Tibial nerve (tissue), 4 donors: ENCODE results near the gene ATF7. TPM values are rescaled to one million over a fixed set of nuclear protein-coding genes. Genes with fewer than 3 reads are reported as not detected.

Experiments
- DNase-seq, 2 donors: peaks; one replicate each; pipeline ENCODE4 v3.0.0-alpha.2; 2019; ENCODE audit warnings: low spot score in 2 of 2
- H3K27ac ChIP-seq, 4 donors: fragments of 200-600 bp; sonication (generic) in 3 of 4; one replicate each; pipeline ENCODE4 v1.5.1; 2017 to 2019; ENCODE audit warnings: mild to moderate bottlenecking in 1 of 4
- H3K27me3 ChIP-seq, 2 donors: fragments of 200-600 bp; sonication (generic) in 1 of 2; one replicate each; pipeline versions ENCODE4 v1.5.1 to v1.6.0; 2017 to 2019
- H3K36me3 ChIP-seq, 3 donors: fragments of 200-600 bp; sonication (generic); one replicate each; pipeline ENCODE4 v1.5.1; 2018 to 2019
- H3K4me1 ChIP-seq, 4 donors: fragments of 200-600 bp; sonication (generic) in 3 of 4; one replicate each; pipeline ENCODE4 v1.5.1; 2017 to 2019
- H3K4me3 ChIP-seq, 4 donors: fragments of 200-600 bp; sonication (generic) in 3 of 4; one replicate each; pipeline ENCODE4 v1.5.1; 2017 to 2019; ENCODE audit warnings: mild to moderate bottlenecking in 1 of 4, moderate library complexity in 1 of 4
- H3K9me3 ChIP-seq, 4 donors: fragments of 200-600 bp; sonication (generic) in 3 of 4; one replicate each; pipeline ENCODE4 v1.5.1; 2017 to 2019
- EP300 ChIP-seq, 2 donors: sonication (generic); formaldehyde crosslinking; IDR thresholded peaks; one replicate each; pipeline ENCODE4 v1.6.1; 2017; ENCODE audit warnings: antibody characterized with exemption in 2 of 2, mild to moderate bottlenecking in 1 of 2
- POLR2A ChIP-seq, 2 donors: fragments of 450-650 bp; IDR thresholded peaks; one replicate each; pipeline ENCODE4 v1.6.1; 2017; ENCODE audit warnings: antibody characterized with exemption in 2 of 2, mild to moderate bottlenecking in 2 of 2, moderate library complexity in 2 of 2
- WGBS, 2 donors: methylation state at CpG; one replicate each; pipeline ENCODE4 v1.1.5; 2018; 5-methylcytosine and 5-hydroxymethylcytosine counted together
- total RNA-seq, 4 donors: library from RNA; depleted of rRNA; stranded (reverse); fragments of >200 nt; gene quantifications; one replicate each; pipeline ENCODE4 v1.1.0, GENCODE V29; 2016
- TF ChIP-seq, protein P1 (sequence below), 5 experiments: fragments of 200-600 bp in 3 of 5; fragments of 450-650 bp in 2 of 5; sonication (generic) in 3 of 5; IDR thresholded peaks; one replicate each; pipeline ENCODE4 v1.5.1; 2016 to 2019; ENCODE audit warnings: antibody characterized with exemption in 5 of 5, mild to moderate bottlenecking in 3 of 5, moderate library complexity in 2 of 5

ATF7 gene
- total RNA-seq, 4 donors from 2014 or later: 30.1 to 47.9 (median 34.4) TPM

DNA sequence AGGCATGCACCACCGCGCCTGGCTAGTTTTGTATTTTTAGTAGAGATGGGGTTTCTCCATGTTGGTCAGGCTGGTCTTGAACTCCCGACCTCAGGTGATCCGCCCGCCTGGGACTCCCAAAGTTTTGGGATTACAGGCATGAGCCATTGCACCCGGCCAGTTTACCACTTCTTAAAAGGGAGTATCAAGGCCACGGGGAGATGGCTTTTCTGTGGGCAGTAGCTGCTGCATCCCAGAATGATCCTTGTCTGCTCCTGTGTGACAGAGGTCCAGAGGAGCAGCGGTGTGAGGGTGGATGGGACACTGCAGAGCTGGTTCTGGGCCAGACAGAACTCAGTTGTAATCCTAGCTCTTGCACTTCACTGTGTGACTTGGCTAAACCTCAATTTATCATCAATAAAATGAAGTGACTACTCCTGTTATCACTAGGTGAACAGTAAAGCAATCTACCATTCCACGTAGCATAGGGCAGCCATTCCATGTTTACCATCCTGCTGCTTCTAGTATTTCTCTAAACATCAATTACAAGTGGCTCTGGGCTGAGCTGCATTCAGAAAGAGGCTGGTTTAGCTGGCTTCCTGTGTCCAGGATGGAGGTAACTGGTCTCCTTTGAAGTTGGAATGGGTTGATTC, 115.9 kb downstream of the ATF7 start:
- Histone ChIP-seq H3K4me1 (peaks cover 0 to 21% (median 11%) of the 10 kb centered on the region in 4 donors), H3K27me3 (no peaks in the 10 kb centered on the region), H3K4me3 (no peak overlapping the region), H3K36me3 (peaks cover 0 to 83% (median 14%) of the 10 kb centered on the region in 3 donors), H3K9me3 (no peaks in the 10 kb centered on the region), H3K27ac (no peak overlapping the region)
- no peak for DNase-seq
- no peak for TF ChIP-seq POLR2A (IDR thresholded peaks at IDR 0.05)
- no peak for TF ChIP-seq EP300 (IDR thresholded peaks at IDR 0.05)
- TF ChIP-seq, protein P1, sequence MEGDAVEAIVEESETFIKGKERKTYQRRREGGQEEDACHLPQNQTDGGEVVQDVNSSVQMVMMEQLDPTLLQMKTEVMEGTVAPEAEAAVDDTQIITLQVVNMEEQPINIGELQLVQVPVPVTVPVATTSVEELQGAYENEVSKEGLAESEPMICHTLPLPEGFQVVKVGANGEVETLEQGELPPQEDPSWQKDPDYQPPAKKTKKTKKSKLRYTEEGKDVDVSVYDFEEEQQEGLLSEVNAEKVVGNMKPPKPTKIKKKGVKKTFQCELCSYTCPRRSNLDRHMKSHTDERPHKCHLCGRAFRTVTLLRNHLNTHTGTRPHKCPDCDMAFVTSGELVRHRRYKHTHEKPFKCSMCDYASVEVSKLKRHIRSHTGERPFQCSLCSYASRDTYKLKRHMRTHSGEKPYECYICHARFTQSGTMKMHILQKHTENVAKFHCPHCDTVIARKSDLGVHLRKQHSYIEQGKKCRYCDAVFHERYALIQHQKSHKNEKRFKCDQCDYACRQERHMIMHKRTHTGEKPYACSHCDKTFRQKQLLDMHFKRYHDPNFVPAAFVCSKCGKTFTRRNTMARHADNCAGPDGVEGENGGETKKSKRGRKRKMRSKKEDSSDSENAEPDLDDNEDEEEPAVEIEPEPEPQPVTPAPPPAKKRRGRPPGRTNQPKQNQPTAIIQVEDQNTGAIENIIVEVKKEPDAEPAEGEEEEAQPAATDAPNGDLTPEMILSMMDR (IDR thresholded peaks at IDR 0.05): no peak
- WGBS, 2 donors: 84 to 85% methylated on average over 9 of the region's 9 CpGs

DNA sequence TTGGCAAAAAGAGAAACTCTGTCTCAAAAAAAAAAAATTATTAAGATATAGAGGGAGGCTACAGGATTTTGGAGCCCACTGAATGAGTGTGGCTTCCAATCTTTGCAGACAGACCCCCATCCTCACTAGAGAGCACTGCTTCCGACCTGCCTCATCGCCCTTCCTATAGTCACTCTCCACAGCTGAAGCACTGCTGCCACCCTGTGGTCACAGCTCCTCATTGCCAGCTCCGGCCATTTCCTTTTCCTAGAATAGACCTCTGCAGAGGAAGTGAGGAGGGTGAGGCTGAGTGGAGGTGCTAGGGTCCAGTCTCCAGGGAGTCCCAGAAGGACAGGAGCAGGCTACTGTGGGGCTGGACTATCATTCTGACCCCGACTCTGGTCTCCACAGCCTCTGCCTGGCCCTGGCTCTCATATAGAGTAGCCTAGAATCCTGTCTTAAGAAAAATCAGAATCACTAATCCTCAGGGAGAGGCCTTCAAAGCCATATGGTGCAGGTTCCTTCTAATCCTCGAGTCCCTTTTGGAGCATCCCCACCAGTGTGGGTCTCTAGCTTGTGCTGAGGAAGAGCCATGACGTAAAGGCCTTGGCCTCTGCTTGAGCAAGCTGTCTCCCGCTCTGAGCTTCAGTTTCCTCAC, 117.5 kb downstream of the ATF7 start:
- no peak for TF ChIP-seq POLR2A (IDR thresholded peaks at IDR 0.05)
- TF ChIP-seq EP300 (IDR thresholded peaks at IDR 0.05): peak in 1 of 2 donors; percentile 52
- TF ChIP-seq, protein P1 (IDR thresholded peaks at IDR 0.05): peak; percentile 89 to 93 (median 91)
- 28 to 31% methylated on average over 7 of the region's 7 CpGs for WGBS, 2 donors
- Histone ChIP-seq H3K4me3 (no peak overlapping the region), H3K4me1 (peaks cover 0 to 35% (median 13%) of the 10 kb centered on the region in 4 donors), H3K27me3 (no peaks in the 10 kb centered on the region), H3K9me3 (no peaks in the 10 kb centered on the region), H3K27ac (peak overlapping the region in 2 of 4 donors; percentile 14 to 62), H3K36me3 (peaks cover 0 to 82% (median 14%) of the 10 kb centered on the region in 3 donors)
- DNase-seq: peak; percentile 81 to 96

DNA sequence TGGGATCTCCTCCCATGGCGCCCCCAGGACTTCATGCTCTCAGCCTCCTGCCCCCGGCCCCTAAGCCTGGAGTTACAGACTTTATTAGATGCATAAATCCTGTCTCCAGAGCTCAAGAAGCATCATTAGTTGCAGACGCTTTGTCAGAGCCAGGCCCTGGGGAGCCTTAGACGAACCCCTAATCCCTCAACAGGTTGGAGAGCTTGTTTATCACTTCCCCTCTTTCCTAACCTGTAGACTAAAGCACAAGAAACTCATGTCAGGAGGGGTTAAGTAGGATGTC, 118.6 kb downstream of the ATF7 start:
- peaks cover 0 to 70% (median 10%) of the 10 kb centered on the region in 3 donors for H3K36me3 ChIP-seq

GRCh38 chr12:53506881-53507602, 119.1 kb downstream of the ATF7 start, which contains the start of gene NPFF:
TSS of gene NPFF (minus strand) at chr12:53507484. CDS start at chr12:53507474, 10 bp downstream.
- Histone ChIP-seq H3K4me3 (no peak within 1 kb of the TSS), H3K9me3 (no peaks in the 10 kb centered on the region), H3K27me3 (no peaks in the 10 kb centered on the region), H3K27ac (peak within 1 kb of the TSS in 2 of 4 donors; percentile 49 to 100), H3K4me1 (peaks cover under 1 to 51% (median 19%) of the 10 kb centered on the region in 4 donors), H3K36me3 (peaks cover 0 to 65% (median 5%) of the 10 kb centered on the region in 3 donors)
- WGBS, 2 donors: 85 to 86% methylated on average over 9 of the region's 9 CpGs
- no peak for DNase-seq
- TF ChIP-seq POLR2A (IDR thresholded peaks at IDR 0.05) (no peak), EP300 (IDR thresholded peaks at IDR 0.05) (no peak)
- TF ChIP-seq, protein P1 (IDR thresholded peaks at IDR 0.05): no peak

More for the DNA sequence above, 118.6 kb downstream of the ATF7 start:
- H3K4me1 ChIP-seq: peaks cover 0 to 46% (median 14%) of the 10 kb centered on the region in 4 donors
- H3K27me3 ChIP-seq: no peaks in the 10 kb centered on the region
- no peaks in the 10 kb centered on the region for H3K9me3 ChIP-seq
- DNase-seq: no peak
- 66 to 69% methylated on average over 4 of the region's 4 CpGs for WGBS, 2 donors
- no peak for TF ChIP-seq POLR2A (IDR thresholded peaks at IDR 0.05)
- TF ChIP-seq EP300 (IDR thresholded peaks at IDR 0.05): no peak
- TF ChIP-seq, protein P1 (IDR thresholded peaks at IDR 0.05): no peak
- no peak overlapping the region for H3K4me3 ChIP-seq
- H3K27ac ChIP-seq: no peak overlapping the region

- no peak overlapping the region for H3K4me3 ChIP-seq
- peak overlapping the region in 2 of 4 donors; percentile 49 to 100 for H3K27ac ChIP-seq
- no peak for DNase-seq
- 13 to 26% methylated on average over 2 of the region's 2 CpGs for WGBS, 2 donors
- H3K4me1 ChIP-seq: peaks cover 2 to 58% (median 25%) of the 10 kb centered on the region in 4 donors
- H3K9me3 ChIP-seq: no peaks in the 10 kb centered on the region
- peaks cover 0 to 59% (median 3%) of the 10 kb centered on the region in 3 donors for H3K36me3 ChIP-seq
- no peaks in the 10 kb centered on the region for H3K27me3 ChIP-seq
- no peak for TF ChIP-seq POLR2A (IDR thresholded peaks at IDR 0.05)
- TF ChIP-seq, protein P1 (IDR thresholded peaks at IDR 0.05): no peak
- TF ChIP-seq EP300 (IDR thresholded peaks at IDR 0.05): no peak
Measured at GRCh38 chr12:53506450-53506785, 119.8 kb downstream of the ATF7 start.
